C4-2B (cell line): Measurements from ENCODE around the gene GAMT.

ENCODE experiments used
- H3K27ac ChIP-seq: fragments of 450-650 bp; 2 replicates; pipeline ENCODE4 v1.5.1; 2017
- CTCF ChIP-seq: fragments of 450-650 bp; conservative IDR thresholded peaks from 2 replicates; pipeline ENCODE4 v1.5.1; 2017; ENCODE audit warnings: mild to moderate bottlenecking
- ZFX ChIP-seq: fragments of 450-650 bp; IDR thresholded peaks from 2 replicates; pipeline ENCODE4 v1.6.1; 2017

GAMT gene

GRCh38 chr19:1362387-1363257 lies 38.7 kb downstream of the GAMT start:
- no peak for TF ChIP-seq CTCF
- TF ChIP-seq ZFX = no peak
- no peak overlapping the region for H3K27ac ChIP-seq

GRCh38 chr19:1361601-1362386 lies 39.5 kb downstream of the GAMT start:
- no peak for TF ChIP-seq CTCF
- TF ChIP-seq ZFX = no peak
- no peak overlapping the region for H3K27ac ChIP-seq

GRCh38 chr19:1360818-1361461 lies 40.4 kb downstream of the GAMT start:
- TF ChIP-seq CTCF (no peak), ZFX (no peak)
- H3K27ac ChIP-seq = no peak overlapping the region

- H3K27ac ChIP-seq = no peak overlapping the region
- TF ChIP-seq CTCF (no peak), ZFX (no peak)
Observed at GRCh38 chr19:1360126-1360817, 41.1 kb downstream of the GAMT start.

- H3K27ac ChIP-seq = no peak overlapping the region
- TF ChIP-seq ZFX (no peak), CTCF (no peak)
Observed at GRCh38 chr19:1357531-1358109, 43.7 kb downstream of the GAMT start.

GRCh38 chr19:1356508-1356865 lies 44.9 kb downstream of the GAMT start:
- H3K27ac ChIP-seq = peak overlapping the region; percentile 92
- TF ChIP-seq CTCF = no peak
- TF ChIP-seq ZFX = no peak
